Lower lobe of right lung (tissue), 2 donors: ENCODE data around the gene GPATCH3. TPM values are rescaled to one million over a fixed set of nuclear protein-coding genes. Genes with fewer than 3 reads are reported as not detected.

Source experiments
- ATAC-seq, 2 donors: fragments of 200-7000 bp; cut with Tn5 transposase; one replicate each; pipeline ENCODE4 v1.9.1; 2020 to 2022; ENCODE audit warnings: mild to moderate bottlenecking in 2 of 2, moderate library complexity in 2 of 2
- DNase-seq: peaks from one replicate; pipeline ENCODE4 v3.0.0-alpha.2; 2020
- H3K27ac ChIP-seq: fragments of 200-600 bp; one replicate; pipeline ENCODE4 v1.8.0; 2022
- H3K27me3 ChIP-seq: fragments of 200-600 bp; one replicate; pipeline ENCODE4 v1.8.0; 2022; ENCODE audit warnings: low read depth
- H3K36me3 ChIP-seq: fragments of 200-600 bp; one replicate; pipeline ENCODE4 v1.8.0; 2022; ENCODE audit warnings: mild to moderate bottlenecking
- H3K4me1 ChIP-seq: fragments of 200-600 bp; one replicate; pipeline ENCODE4 v1.8.0; 2022
- H3K4me3 ChIP-seq: fragments of 200-600 bp; one replicate; pipeline ENCODE4 v1.8.0; 2022; ENCODE audit warnings: mild to moderate bottlenecking
- H3K9me3 ChIP-seq: fragments of 200-600 bp; one replicate; pipeline ENCODE4 v1.8.0; 2022
- intact Hi-C: fragments of 100-400 bp; cut with DNase I; formaldehyde crosslinking; loops from one replicate; pipeline ENCODE4 v1.11.0; 2022
- total RNA-seq: library from RNA; stranded (reverse); fragmentation: NEBNext Ultra II Directional; extraction: Animal tissue kit (Norgen Biotek cat#: 25700); gene quantifications from one replicate; pipeline ENCODE4 v1.2.1, GENCODE V29; 2021
- TF ChIP-seq, protein P1 (sequence below): fragments of 200-600 bp; IDR thresholded peaks from one replicate; pipeline ENCODE4 v1.8.0; 2022; ENCODE audit warnings: antibody characterized with exemption, mild to moderate bottlenecking
- donor health status: DM: no; HTN: yes; CAD: no; lungs with severe emphysema.

Gene GPATCH3
- total RNA-seq, 1 donor from 2014 or later: 16.1 TPM

DNA sequence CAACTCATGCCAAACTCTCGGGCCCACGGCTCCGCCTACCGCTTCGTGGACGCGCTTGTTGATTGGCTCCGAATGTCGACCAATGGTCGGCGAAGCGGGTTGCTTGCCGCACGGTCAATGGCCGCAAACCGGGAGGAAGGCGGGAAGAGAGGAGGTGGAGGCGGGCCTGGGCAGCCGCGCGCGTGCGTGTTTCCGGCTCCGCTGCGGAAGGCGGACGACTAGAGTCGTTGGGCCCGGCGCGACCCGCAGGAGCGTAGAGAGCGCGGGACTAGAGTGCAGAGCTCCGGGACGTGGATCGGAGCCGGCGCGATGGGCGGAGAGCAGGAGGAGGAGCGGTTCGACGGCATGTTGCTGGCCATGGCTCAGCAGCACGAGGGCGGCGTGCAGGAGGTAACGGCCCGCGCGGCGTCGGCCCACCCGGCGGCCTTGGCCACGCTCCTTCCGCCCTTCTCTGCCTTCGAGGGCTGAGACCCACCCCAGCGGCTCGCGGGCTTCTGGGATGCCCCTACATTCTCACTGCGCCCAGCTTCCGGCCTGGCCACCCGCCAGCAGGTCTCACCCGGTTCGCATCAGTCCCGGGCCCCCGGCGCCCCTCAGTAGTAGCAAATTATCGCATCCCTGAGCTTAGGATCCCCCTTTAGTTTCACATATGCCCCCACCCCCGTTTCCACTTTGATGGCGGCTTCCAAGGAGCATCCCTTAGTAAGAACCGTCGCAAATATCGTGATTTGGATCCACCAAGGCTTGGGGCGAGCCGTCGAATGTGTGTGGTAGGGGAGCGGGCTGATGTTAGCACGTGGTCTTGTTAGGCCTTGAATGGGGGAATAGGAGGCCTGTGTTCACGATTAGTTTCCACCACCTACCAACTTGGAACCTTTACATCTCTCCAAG, 21.5 kb upstream of the GPATCH3 start, which contains the start of gene NUDC:
TSS of gene NUDC (plus strand) at position 204 of the 891 bp plus-strand sequence. CDS start at position 310, 106 bp downstream.
- peak; percentile 99 for ATAC-seq
- intact Hi-C loops: no loop called here
- H3K27me3 ChIP-seq: no peaks in the 10 kb centered on the region
- no peaks in the 10 kb centered on the region for H3K9me3 ChIP-seq
- H3K27ac ChIP-seq: peak within 1 kb of the TSS; percentile 93
- TF ChIP-seq, protein P1, sequence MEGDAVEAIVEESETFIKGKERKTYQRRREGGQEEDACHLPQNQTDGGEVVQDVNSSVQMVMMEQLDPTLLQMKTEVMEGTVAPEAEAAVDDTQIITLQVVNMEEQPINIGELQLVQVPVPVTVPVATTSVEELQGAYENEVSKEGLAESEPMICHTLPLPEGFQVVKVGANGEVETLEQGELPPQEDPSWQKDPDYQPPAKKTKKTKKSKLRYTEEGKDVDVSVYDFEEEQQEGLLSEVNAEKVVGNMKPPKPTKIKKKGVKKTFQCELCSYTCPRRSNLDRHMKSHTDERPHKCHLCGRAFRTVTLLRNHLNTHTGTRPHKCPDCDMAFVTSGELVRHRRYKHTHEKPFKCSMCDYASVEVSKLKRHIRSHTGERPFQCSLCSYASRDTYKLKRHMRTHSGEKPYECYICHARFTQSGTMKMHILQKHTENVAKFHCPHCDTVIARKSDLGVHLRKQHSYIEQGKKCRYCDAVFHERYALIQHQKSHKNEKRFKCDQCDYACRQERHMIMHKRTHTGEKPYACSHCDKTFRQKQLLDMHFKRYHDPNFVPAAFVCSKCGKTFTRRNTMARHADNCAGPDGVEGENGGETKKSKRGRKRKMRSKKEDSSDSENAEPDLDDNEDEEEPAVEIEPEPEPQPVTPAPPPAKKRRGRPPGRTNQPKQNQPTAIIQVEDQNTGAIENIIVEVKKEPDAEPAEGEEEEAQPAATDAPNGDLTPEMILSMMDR: no peak
- H3K4me1 ChIP-seq: peaks cover 23% of the 10 kb centered on the region
- peak within 1 kb of the TSS; percentile 100 for H3K4me3 ChIP-seq
- H3K36me3 ChIP-seq: peaks cover 31% of the 10 kb centered on the region
- peak; percentile 99 for DNase-seq

DNA sequence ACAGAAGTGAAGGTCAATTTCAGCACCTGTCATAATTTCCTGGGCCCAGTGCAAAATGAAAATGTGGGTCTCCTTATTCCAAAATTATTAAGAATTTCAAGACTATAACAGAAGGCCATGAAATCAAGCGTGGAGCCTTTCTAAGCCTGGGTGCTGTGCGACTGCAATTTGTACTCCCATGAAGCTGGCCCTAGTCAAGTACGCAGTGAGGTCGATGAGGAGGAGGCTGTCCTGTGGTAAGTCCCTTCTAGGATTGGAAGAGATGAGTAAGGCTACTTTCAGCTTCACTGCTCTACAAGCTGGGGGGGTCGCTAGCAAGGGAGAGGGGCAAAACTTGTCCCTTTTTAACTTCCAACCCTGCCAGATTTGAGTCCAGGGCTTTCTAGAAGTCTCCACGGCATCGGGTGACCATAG, 20.9 kb upstream of the GPATCH3 start:
- Histone ChIP-seq H3K27ac (peak overlapping the region; percentile 93), H3K4me3 (peak overlapping the region; percentile 100), H3K4me1 (peaks cover 23% of the 10 kb centered on the region), H3K27me3 (no peaks in the 10 kb centered on the region), H3K9me3 (no peaks in the 10 kb centered on the region), H3K36me3 (peaks cover 24% of the 10 kb centered on the region)
- no peak for DNase-seq
- intact Hi-C loops: no loop called here
- ATAC-seq: peak; percentile 48 to 62
- TF ChIP-seq, protein P1: no peak

DNA sequence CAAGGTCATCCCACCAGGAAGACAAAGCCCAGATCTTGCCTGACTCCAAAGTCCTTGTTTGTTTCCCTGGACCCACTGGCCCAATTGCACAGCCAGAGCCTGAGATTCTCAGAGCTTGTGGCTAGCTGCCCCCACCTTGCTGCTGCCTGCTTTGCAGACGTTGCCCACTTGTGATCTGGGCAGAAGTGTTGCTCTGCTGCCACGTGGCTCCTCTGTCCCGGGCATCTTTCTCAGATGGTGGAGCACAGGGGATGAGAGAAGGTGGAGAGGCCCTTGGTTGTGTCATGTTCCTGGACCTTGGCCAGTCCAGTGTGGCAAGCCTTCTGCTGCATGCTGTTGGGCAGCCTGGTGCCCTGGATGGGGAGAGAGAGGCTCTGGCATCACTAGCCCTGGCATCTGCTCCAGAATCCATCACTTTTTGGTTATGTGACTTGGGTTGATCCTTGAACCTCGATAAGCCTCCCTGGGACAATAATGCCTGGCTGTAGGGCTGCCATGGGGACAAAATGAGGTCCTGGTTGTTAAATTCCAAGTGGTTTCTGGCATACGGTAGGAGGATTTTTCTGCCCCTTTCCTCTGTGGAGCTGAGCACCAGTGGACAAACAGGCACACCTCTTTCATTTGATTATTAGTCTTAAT, 15.1 kb upstream of the GPATCH3 start:
- DNase-seq: no peak
- intact Hi-C loops: no loop called here
- Histone ChIP-seq H3K9me3 (no peaks in the 10 kb centered on the region), H3K27ac (peak overlapping the region; percentile 84), H3K27me3 (no peaks in the 10 kb centered on the region), H3K36me3 (no peaks in the 10 kb centered on the region), H3K4me3 (no peak overlapping the region), H3K4me1 (peaks cover 4% of the 10 kb centered on the region)
- TF ChIP-seq, protein P1: no peak
- ATAC-seq: peak in 1 of 2 donors; percentile 13

DNA sequence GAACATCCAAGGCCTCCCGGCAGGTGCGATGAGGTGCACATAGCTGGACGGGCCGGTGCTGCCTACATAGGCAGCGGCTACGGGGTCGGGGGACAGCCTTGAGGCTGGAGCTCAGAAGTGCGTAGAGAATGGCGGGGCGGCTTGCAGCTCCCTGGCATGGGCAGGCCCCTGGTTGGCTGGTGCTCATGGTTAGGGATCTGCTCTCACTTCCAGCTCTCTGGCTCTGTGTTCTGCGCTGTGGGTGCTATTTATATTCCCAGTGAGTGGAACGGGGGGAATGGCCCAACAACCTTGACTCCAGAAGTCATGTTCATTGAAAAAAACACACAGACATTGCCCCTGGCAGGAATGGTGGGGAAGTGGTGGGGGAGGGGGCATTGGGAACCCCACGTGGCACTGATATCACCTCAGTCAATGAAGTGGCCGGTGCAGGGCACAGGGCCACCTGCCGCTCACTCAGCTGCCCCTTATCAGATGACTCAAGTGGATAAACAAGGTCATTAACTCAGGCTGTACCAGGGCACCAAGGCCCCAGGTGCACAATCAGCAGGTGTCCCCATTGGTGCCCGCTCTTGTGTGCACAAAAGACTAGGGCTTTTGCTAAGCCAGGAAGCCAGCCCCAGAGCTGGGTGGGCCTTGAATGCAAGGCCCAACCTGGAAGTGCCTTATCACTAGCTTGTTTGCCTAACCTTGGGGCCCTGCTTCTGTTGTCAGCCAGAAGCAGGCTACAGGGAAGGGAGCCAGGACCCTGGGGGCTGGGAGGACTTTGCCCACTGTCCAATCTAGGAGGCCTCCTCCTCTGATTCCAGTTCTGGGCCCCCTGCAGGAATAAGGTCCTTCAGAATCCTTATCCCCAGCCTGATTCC, 13.7 kb upstream of the GPATCH3 start, which contains the start of gene NR0B2:
TSS of gene NR0B2 (minus strand) at position 222 of the 866 bp plus-strand sequence. CDS start at position 187, 35 bp downstream.
- ATAC-seq (peak; percentile 90 to 92), DNase-seq (peak; percentile 89)
- H3K27me3 ChIP-seq: no peaks in the 10 kb centered on the region
- H3K36me3 ChIP-seq: no peaks in the 10 kb centered on the region
- H3K27ac ChIP-seq: peak within 1 kb of the TSS; percentile 84
- intact Hi-C loops: no loop called here
- TF ChIP-seq, protein P1: no peak
- peak within 1 kb of the TSS; percentile 43 for H3K4me3 ChIP-seq
- peaks cover 8% of the 10 kb centered on the region for H3K4me1 ChIP-seq
- H3K9me3 ChIP-seq: no peaks in the 10 kb centered on the region

DNA sequence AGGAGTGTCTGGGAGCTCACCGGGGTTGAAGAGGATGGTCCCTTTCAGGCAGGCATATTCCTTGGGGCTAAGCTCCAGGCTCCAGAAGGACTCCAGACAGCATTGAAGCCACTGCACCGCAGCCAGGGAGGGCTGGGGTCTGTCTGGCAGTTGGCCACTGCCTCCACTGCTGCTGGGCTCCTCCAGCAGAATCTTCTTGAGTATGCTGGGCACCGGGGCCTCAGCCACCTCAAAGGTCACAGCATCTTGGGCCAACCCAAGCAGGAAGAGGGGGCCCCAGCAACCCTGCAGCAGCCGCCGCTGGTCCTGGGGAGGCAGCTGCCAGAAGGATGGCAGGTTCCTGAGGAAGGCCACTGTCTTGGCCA, 13.1 kb upstream of the GPATCH3 start:
- Histone ChIP-seq H3K4me1 (peaks cover 8% of the 10 kb centered on the region), H3K4me3 (peak overlapping the region; percentile 43), H3K27me3 (no peaks in the 10 kb centered on the region), H3K36me3 (no peaks in the 10 kb centered on the region), H3K9me3 (no peaks in the 10 kb centered on the region), H3K27ac (peak overlapping the region; percentile 84)
- intact Hi-C loops: no loop called here
- TF ChIP-seq, protein P1: no peak
- no peak for DNase-seq
- no peak for ATAC-seq
